Trophoblast cell (in vitro differentiated cells and primary cell): ENCODE results near the gene ACAD8. TPM values are rescaled to one million over a fixed set of nuclear protein-coding genes. Genes with fewer than 3 reads are reported as not detected.
A peak's percentile ranks its signal among the peaks of the same experiment; 100 is the strongest.

Experiments
- DNase-seq, 2 donors: peaks; one replicate each; pipeline ENCODE4 v3.0.0-alpha.2; 2016
- H2AFZ ChIP-seq: 2 replicates; pipeline ENCODE4 v1.6.1; 2013; ENCODE audit warnings: low read length, moderate library complexity, mild to moderate bottlenecking; ENCODE audit not compliant: insufficient read depth, poor library complexity
- H2AK5ac ChIP-seq: 2 replicates; pipeline ENCODE4 v1.6.1; 2013; ENCODE audit warnings: mild to moderate bottlenecking, low read length
- H2BK120ac ChIP-seq: 2 replicates; pipeline ENCODE4 v1.6.1; 2013; ENCODE audit warnings: low read length, mild to moderate bottlenecking, moderate library complexity; ENCODE audit not compliant: insufficient read depth, poor library complexity
- H2BK12ac ChIP-seq: 2 replicates; pipeline ENCODE4 v1.6.1; 2013; ENCODE audit warnings: mild to moderate bottlenecking, low read length, moderate library complexity
- H2BK5ac ChIP-seq: 2 replicates; pipeline ENCODE4 v1.6.1; 2013; ENCODE audit warnings: low read length, low read depth, moderate library complexity, mild to moderate bottlenecking; ENCODE audit not compliant: poor library complexity
- H3K14ac ChIP-seq: 2 replicates; pipeline ENCODE4 v1.6.1; 2013; ENCODE audit warnings: mild to moderate bottlenecking, low read length
- H3K18ac ChIP-seq: 2 replicates; pipeline ENCODE4 v1.6.1; 2013; ENCODE audit warnings: mild to moderate bottlenecking, low read length
- H3K23ac ChIP-seq: 2 replicates; pipeline ENCODE4 v1.6.1; 2013; ENCODE audit warnings: low read length
- H3K27ac ChIP-seq: 2 replicates; pipeline ENCODE4 v1.5.1; 2013; ENCODE audit warnings: low read depth, mild to moderate bottlenecking, inconsistent platforms, low read length, moderate library complexity
- H3K27me3 ChIP-seq: 2 replicates; pipeline ENCODE4 v1.6.1; 2013; ENCODE audit warnings: inconsistent platforms, mild to moderate bottlenecking, low read length, moderate library complexity; ENCODE audit not compliant: insufficient read depth
- H3K36me3 ChIP-seq, 2 experiments: 1 replicate in 1 of 2; 2 replicates in 1 of 2; pipeline ENCODE4 v1.6.1; 2013; ENCODE audit warnings: low read length in 2 of 2, mild to moderate bottlenecking in 2 of 2, moderate library complexity in 1 of 2; ENCODE audit not compliant: insufficient read depth in 2 of 2, control insufficient read depth in 1 of 2
- H3K4ac ChIP-seq: 2 replicates; pipeline ENCODE4 v1.6.1; 2013; ENCODE audit warnings: low read depth, mild to moderate bottlenecking, low read length, moderate library complexity
- H3K4me1 ChIP-seq, 2 experiments: 1 replicate in 1 of 2; 2 replicates in 1 of 2; pipeline ENCODE4 v1.6.1; 2013; ENCODE audit warnings: low read length in 2 of 2, mild to moderate bottlenecking in 2 of 2, moderate library complexity in 1 of 2; ENCODE audit not compliant: insufficient read depth in 2 of 2, control insufficient read depth in 1 of 2
- H3K4me2 ChIP-seq: 2 replicates; pipeline ENCODE4 v1.6.1; 2013; ENCODE audit warnings: inconsistent platforms, mild to moderate bottlenecking, low read length, moderate library complexity
- H3K4me3 ChIP-seq: 2 replicates; pipeline ENCODE4 v1.5.1; 2013; ENCODE audit warnings: mild to moderate bottlenecking, low read depth, low read length, inconsistent platforms
- H3K79me1 ChIP-seq: one replicate; pipeline ENCODE4 v1.6.1; 2013; ENCODE audit warnings: low read length
- H3K79me2 ChIP-seq: 2 replicates; pipeline ENCODE4 v1.6.1; 2013; ENCODE audit warnings: low read length, mild to moderate bottlenecking; ENCODE audit not compliant: control insufficient read depth, insufficient read depth, poor library complexity
- H3K9ac ChIP-seq: 2 replicates; pipeline ENCODE4 v1.6.1; 2013; ENCODE audit warnings: mild to moderate bottlenecking, low read length
- H3K9me3 ChIP-seq: 2 replicates; pipeline ENCODE4 v1.6.1; 2013; ENCODE audit warnings: low read depth, mild to moderate bottlenecking, control low read depth, inconsistent platforms, low read length; ENCODE audit not compliant: insufficient read depth
- H4K12ac ChIP-seq: 2 replicates; pipeline ENCODE4 v1.6.1; 2013; ENCODE audit warnings: low read depth, mild to moderate bottlenecking, low read length, moderate library complexity
- H4K8ac ChIP-seq: 2 replicates; pipeline ENCODE4 v1.6.1; 2013; ENCODE audit warnings: low read depth, mild to moderate bottlenecking, low read length, moderate library complexity
- H4K91ac ChIP-seq: one replicate; pipeline ENCODE4 v1.6.1; 2013; ENCODE audit warnings: low read depth, mild to moderate bottlenecking, low read length, moderate library complexity
- WGBS: extraction: QIAGEN DNeasy Blood & Tissue Kit; methylation state at CpG from one replicate; pipeline ENCODE4 v1.1.7; 2013; ENCODE audit warnings: missing lambda C conversion rate; ENCODE audit not compliant: insufficient read length, insufficient coverage; ENCODE audit errors: extremely low coverage; 5-methylcytosine and 5-hydroxymethylcytosine counted together
- polyA plus RNA-seq: library from polyadenylated mRNA; stranded (reverse); fragments of 200-250 nt; gene quantifications from 2 replicates; pipeline ENCODE4 v1.2.3, GENCODE V29; 2013

ACAD8 gene
- 9.7 and 9.9 TPM in 2 replicates for polyA plus RNA-seq

GRCh38 chr11:134253188-134253993 lies at the start of gene ACAD8, which contains the start of gene THYN1:
Gene ACAD8, plus strand, starts transcription at chr11:134253568. Its CDS starts 33 bp downstream, at chr11:134253601.
Gene THYN1, minus strand, starts transcription at chr11:134253352. Its CDS starts 470 bp downstream, at chr11:134252882.
- peaks cover 0 to 2% of the 10 kb centered on the region in 2 experiments for H3K4me1 ChIP-seq
- no peak within 1 kb of the TSS for H3K27ac ChIP-seq
- WGBS: no CpG with 5 or more reads among the region's 70 CpGs
- peak within 1 kb of the TSS; percentile 65 for H4K91ac ChIP-seq
- no peak within 1 kb of the TSS for H2AK5ac ChIP-seq
- peak within 1 kb of the TSS; percentile 55 for H2BK5ac ChIP-seq
- peak within 1 kb of the TSS; percentile 96 for H4K8ac ChIP-seq
- no peak within 1 kb of the TSS for H3K23ac ChIP-seq
- H3K79me2 ChIP-seq: peaks cover 3% of the 10 kb centered on the region
- peak; percentile 96 to 97 for DNase-seq
- H2BK120ac ChIP-seq: peak within 1 kb of the TSS; percentile 74
- peak within 1 kb of the TSS; percentile 88 for H3K18ac ChIP-seq
- H3K4ac ChIP-seq: peak within 1 kb of the TSS; percentile 23
- peak within 1 kb of the TSS; percentile 100 for H2AFZ ChIP-seq
- no peak within 1 kb of the TSS for H2BK12ac ChIP-seq
- H3K36me3 ChIP-seq: peaks cover 2 to 16% of the 10 kb centered on the region in 2 experiments
- peak within 1 kb of the TSS; percentile 86 for H3K4me2 ChIP-seq
- H3K4me3 ChIP-seq: peak within 1 kb of the TSS; percentile 93
- H3K14ac ChIP-seq: peak within 1 kb of the TSS; percentile 81
- H4K12ac ChIP-seq: peak within 1 kb of the TSS; percentile 87
- no peaks in the 10 kb centered on the region for H3K27me3 ChIP-seq
- no peaks in the 10 kb centered on the region for H3K9me3 ChIP-seq
- peak within 1 kb of the TSS; percentile 85 for H3K9ac ChIP-seq
- H3K79me1 ChIP-seq: peaks cover 3% of the 10 kb centered on the region

DNA sequence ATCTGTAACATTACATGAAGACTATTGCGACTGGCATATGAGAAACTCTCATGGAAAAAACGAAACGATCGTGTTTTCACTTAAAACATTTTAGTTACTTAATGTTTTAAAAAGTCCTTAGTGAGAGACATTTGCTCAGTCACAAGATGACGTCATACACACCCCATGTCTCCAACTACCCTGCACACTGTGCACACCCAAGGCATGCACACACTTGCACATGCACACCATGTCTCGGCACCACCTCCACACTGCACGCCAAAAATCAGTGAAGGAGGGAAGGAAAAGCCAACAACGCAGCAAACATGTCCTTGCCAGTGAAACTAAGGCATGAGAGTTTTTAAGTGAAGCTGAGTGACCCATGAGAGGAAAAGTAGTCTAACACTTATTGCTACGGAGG lies 47.6 kb upstream of the ACAD8 start:
- Histone ChIP-seq H3K4me1 (no peaks in the 10 kb centered on the region), H3K14ac (no peak overlapping the region), H3K27me3 (no peaks in the 10 kb centered on the region), H3K23ac (no peak overlapping the region), H2AK5ac (no peak overlapping the region), H2BK12ac (no peak overlapping the region), H3K36me3 (peaks cover 24 to 38% of the 10 kb centered on the region in 2 experiments), H3K9me3 (no peaks in the 10 kb centered on the region), H3K18ac (no peak overlapping the region), H4K91ac (no peak overlapping the region), H4K12ac (no peak overlapping the region), H4K8ac (no peak overlapping the region), H2BK5ac (no peak overlapping the region), H3K4ac (no peak overlapping the region), H2AFZ (no peak overlapping the region), H3K4me3 (no peak overlapping the region), H3K27ac (no peak overlapping the region), H2BK120ac (no peak overlapping the region), H3K79me1 (no peaks in the 10 kb centered on the region), H3K9ac (no peak overlapping the region), H3K4me2 (no peak overlapping the region), H3K79me2 (no peaks in the 10 kb centered on the region)
- WGBS: no CpG with 5 or more reads among the region's 9 CpGs
- DNase-seq: peak in 1 of 2 donors; percentile 26

- no peak for DNase-seq
- Histone ChIP-seq H4K91ac (no peak overlapping the region), H2BK120ac (no peak overlapping the region), H3K79me1 (no peaks in the 10 kb centered on the region), H3K4me3 (no peak overlapping the region), H3K14ac (no peak overlapping the region), H3K9ac (no peak overlapping the region), H2AK5ac (no peak overlapping the region), H3K79me2 (no peaks in the 10 kb centered on the region), H3K36me3 (peaks cover 20 to 35% of the 10 kb centered on the region in 2 experiments), H2AFZ (no peak overlapping the region), H3K23ac (no peak overlapping the region), H3K9me3 (no peaks in the 10 kb centered on the region), H4K8ac (no peak overlapping the region), H3K18ac (no peak overlapping the region), H3K27me3 (no peaks in the 10 kb centered on the region), H2BK5ac (no peak overlapping the region), H3K27ac (no peak overlapping the region), H3K4ac (no peak overlapping the region), H2BK12ac (no peak overlapping the region), H3K4me2 (no peak overlapping the region), H4K12ac (no peak overlapping the region), H3K4me1 (no peaks in the 10 kb centered on the region)
- WGBS: no CpG with 5 or more reads among the region's 5 CpGs
Observed at GRCh38 chr11:134206185-134206584, 47.2 kb upstream of the ACAD8 start.

DNA sequence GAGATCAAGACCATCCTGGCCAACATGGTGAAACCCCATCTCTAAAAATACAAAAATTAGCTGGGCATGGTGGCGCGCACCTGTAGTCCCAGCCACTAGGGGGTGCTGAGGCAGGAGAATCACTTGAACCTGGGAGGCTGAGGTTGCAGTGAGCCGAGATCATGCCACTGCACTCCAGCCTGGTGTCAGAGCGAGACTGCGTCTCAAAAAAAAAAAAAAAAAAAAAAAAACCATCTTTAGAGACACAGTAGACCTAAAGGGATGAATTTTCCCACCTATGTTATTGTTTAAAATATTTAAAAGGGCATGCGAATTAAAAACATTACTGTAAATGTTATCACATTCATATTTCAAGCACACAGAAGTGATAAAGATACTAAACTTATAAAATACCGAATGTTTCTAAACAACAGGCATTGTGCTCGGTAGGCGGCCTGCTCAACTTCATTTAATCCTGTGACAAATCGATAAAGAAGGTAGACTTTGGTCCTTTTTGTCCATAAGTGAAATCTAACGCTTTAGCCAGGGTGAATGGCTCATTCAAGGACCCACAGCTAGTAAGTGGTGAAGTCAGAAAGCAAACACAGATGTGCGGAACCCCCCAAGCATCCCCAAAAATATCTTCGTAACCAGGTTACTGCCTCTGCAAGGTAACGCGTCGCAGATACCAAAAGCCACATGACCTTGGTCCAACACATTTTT lies 45.7 kb upstream of the ACAD8 start:
- Histone ChIP-seq H2BK120ac (no peak overlapping the region), H3K4ac (no peak overlapping the region), H3K79me2 (no peaks in the 10 kb centered on the region), H3K79me1 (no peaks in the 10 kb centered on the region), H3K4me1 (no peaks in the 10 kb centered on the region), H3K36me3 (peaks cover 20 to 27% of the 10 kb centered on the region in 2 experiments), H3K18ac (no peak overlapping the region), H3K4me3 (no peak overlapping the region), H3K27me3 (no peaks in the 10 kb centered on the region), H3K4me2 (no peak overlapping the region), H3K14ac (no peak overlapping the region), H4K91ac (no peak overlapping the region), H2AFZ (no peak overlapping the region), H3K23ac (no peak overlapping the region), H3K9ac (no peak overlapping the region), H2BK5ac (no peak overlapping the region), H2BK12ac (no peak overlapping the region), H4K12ac (no peak overlapping the region), H2AK5ac (no peak overlapping the region), H4K8ac (no peak overlapping the region), H3K27ac (no peak overlapping the region), H3K9me3 (no peaks in the 10 kb centered on the region)
- WGBS: no CpG with 5 or more reads among the region's 16 CpGs
- peak in 1 of 2 donors; percentile 64 for DNase-seq
